Fibroblast of villous mesenchyme (primary cell): ENCODE measurements around the gene ZFHX3. TPM values are rescaled to one million over a fixed set of nuclear protein-coding genes. Genes with fewer than 3 reads are reported as not detected.

Source experiments
- DNase-seq: peaks from one replicate; pipeline ENCODE4 v3.0.0-alpha.2; 2010; ENCODE audit warnings: low read depth
- H3K4me3 ChIP-seq: 2 replicates; pipeline ENCODE4 v1.5.1; 2011; ENCODE audit warnings: low read depth, mild to moderate bottlenecking, low read length
- total RNA-seq: library from RNA; depleted of rRNA; stranded (reverse); fragments of >200 nt; gene quantifications from 2 replicates; pipeline ENCODE4 v1.2.3, GENCODE V29; 2012
- TF ChIP-seq, protein P1 (sequence below): IDR thresholded peaks from 2 replicates; pipeline ENCODE4 v1.5.1; 2012; ENCODE audit warnings: low read depth, mild to moderate bottlenecking, low read length; ENCODE audit not compliant: insufficient read depth

Gene ZFHX3
- total RNA-seq, 1 donor = 3.9 TPM

DNA sequence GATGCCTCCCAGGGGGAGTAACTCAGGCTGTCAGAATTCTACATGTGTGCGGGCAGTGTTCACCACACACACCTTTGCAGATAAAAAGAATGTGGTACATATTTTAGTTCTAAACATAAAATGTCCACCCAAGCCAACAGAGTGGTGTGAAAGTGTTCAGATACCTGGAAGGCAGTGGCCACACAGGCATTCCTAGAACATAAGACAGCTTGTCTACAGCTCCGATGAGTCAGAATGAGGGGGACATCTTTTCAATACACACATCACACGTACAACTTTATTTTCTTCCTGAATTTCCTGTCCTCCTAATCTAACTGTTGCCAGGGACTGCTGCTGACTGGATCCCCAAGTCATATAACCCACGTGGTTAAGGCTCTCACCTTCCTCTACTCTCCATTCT is 142.3 kb downstream of the ZFHX3 start:
- no peak overlapping the region for H3K4me3 ChIP-seq
- TF ChIP-seq, protein P1, sequence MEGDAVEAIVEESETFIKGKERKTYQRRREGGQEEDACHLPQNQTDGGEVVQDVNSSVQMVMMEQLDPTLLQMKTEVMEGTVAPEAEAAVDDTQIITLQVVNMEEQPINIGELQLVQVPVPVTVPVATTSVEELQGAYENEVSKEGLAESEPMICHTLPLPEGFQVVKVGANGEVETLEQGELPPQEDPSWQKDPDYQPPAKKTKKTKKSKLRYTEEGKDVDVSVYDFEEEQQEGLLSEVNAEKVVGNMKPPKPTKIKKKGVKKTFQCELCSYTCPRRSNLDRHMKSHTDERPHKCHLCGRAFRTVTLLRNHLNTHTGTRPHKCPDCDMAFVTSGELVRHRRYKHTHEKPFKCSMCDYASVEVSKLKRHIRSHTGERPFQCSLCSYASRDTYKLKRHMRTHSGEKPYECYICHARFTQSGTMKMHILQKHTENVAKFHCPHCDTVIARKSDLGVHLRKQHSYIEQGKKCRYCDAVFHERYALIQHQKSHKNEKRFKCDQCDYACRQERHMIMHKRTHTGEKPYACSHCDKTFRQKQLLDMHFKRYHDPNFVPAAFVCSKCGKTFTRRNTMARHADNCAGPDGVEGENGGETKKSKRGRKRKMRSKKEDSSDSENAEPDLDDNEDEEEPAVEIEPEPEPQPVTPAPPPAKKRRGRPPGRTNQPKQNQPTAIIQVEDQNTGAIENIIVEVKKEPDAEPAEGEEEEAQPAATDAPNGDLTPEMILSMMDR = no peak
- DNase-seq = no peak

DNA sequence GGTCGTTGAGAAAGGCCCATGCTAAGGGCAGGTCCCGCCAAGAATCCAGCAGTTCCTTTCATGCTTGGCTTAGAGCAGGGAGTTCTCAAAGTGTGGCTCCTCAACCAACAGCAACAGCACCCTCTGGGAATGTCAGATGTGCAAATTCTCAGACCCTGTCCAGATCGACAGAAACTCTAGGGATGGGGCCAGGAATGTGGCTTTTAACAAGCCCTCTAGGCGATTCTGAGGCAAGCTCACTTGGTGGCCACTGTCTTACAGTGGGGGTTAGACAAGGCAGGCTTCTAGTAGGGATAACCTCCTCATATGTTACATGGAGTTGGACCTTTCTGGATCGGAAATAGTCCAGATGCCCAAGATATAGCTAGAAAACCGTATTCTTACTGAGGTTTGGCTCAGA is 144.8 kb downstream of the ZFHX3 start:
- no peak overlapping the region for H3K4me3 ChIP-seq
- no peak for DNase-seq
- TF ChIP-seq, protein P1 = no peak

DNA sequence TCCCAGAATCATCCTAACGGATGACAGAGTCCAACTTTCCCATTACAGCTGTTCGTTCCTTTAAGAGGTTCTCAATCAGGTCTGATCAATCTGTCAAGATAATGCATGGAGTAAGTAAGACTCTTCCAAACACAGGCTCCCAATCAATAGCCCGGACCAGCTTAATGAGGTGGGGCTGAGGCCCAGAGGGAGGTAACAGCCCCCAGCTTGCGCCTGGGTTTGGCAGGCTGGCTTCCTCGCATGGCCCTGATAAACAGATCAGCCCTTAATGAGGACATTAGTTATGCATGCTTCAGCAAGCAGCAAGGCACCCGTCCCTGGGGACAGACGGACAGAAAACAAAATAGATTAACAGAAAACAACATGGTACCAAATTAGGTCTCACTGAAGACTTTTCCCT is 145.7 kb downstream of the ZFHX3 start:
- no peak overlapping the region for H3K4me3 ChIP-seq
- TF ChIP-seq, protein P1 = no peak
- DNase-seq = no peak

DNA sequence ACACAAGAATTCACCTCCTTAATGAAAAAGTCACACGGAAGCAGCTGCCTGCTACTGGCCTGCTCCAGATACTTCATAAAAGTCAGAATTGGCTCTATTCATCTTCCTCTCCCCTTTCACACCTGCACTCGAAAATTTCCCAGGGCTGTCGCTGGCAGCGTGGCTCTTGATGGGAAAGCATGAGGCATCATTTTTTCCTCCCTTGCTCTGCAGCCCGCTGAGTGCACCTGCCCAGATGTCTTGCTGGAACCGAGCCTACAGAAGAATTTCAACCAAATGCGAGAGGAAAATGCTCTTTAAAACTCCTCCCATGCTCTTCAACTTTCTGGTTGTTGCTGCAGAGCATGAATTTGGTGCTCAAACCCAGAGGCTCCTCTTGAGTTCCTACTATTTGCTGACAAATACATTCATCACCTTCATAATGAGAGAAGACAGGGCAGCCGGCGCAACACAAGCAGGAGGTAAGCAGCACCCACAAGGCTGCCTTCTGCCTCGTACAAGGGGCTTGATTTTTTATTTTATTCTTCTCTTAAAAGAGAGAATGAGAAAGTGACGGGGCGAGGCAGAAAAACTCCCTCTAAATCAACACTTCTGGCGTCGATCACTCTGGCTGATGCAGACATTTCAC is 146.8 kb downstream of the ZFHX3 start:
- DNase-seq = no peak
- TF ChIP-seq, protein P1 = no peak
- no peak overlapping the region for H3K4me3 ChIP-seq

DNA sequence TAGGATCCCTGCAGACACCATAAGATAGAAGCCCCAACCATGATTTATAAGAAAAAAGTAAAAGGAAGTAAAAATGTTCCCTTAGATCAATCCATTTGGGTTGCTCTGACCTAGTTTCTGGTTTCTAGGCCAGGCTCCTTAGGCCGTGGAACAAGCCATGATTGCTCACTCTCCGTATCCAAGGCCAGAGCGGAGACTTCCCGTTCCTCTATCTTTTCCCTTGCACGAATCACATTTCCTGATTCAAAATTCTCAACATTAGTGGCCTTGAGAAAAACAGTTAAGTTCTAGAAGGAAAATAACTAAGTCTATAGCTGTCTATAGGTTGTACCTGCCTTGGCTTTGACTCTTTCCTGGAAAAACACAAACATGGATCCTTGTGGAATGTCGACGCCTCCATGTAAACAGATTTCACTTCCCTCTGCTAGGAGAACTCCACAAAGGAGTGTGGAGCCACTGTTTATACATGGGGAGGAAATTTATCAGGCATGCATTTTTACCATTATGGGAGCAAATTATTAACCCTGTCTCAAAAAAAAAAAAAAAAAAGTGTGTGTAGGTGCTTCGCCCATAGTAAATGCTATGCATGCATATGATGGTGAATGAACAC is 149.6 kb downstream of the ZFHX3 start:
- TF ChIP-seq, protein P1 = no peak
- H3K4me3 ChIP-seq = no peak overlapping the region
- no peak for DNase-seq

DNA sequence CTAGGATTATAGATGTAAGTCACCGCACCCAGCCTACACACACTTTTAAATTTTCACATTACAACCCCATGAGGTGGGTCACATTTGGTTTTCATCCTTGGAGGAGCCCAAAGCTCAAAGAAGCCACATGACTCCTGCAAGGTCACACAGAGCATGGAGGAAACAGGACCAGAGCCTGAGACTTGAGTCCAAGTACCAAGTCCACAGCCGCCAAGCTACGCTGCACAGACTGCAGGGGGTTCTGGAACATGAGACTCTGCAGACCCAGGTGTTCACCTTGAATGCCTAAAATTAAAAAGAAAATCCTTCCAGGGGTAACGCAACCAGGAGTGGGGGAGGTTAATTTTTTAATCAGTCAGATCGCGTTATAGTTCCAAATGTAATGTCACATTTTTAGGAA is 150.2 kb downstream of the ZFHX3 start:
- TF ChIP-seq, protein P1 = no peak
- DNase-seq = no peak
- no peak overlapping the region for H3K4me3 ChIP-seq
